HG03460 (cell line): ENCODE data around the gene LRMDA.
"Not testable (repeated sequence)": the region's sequence is repeated elsewhere in the genome, so short reads cannot be mapped to it uniquely, and the experiment has no call there.

Source experiments
- ATAC-seq: cut with Tn5 transposase; IDR thresholded peaks from one replicate; pipeline ENCODE4 v1.9.1; 2021; ENCODE audit not compliant: unreplicated experiment

The LRMDA gene

GRCh38 chr10:76052682-76053503 is 621.5 kb downstream of the LRMDA start:
- no peak for ATAC-seq

DNA sequence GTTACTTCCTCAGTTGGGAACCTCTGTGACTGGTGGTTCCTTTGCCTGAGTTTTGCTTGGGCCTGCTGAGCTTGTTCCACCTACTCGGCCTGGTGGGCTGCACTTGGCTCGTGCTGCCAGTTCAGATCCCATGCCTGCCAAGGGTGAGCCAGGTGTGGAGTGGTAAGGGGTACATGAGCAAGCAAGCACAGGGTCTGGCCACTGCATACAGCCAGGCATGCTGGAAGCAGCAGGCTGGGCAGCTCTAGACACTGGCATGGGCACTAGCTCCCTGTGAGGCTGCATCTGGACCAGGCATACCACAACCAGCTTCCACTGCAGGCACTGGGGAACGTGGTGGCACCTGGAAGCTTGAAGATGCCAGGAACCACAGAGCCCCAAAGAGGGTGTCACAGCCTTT is 624.0 kb downstream of the LRMDA start:
- ATAC-seq = no peak

DNA sequence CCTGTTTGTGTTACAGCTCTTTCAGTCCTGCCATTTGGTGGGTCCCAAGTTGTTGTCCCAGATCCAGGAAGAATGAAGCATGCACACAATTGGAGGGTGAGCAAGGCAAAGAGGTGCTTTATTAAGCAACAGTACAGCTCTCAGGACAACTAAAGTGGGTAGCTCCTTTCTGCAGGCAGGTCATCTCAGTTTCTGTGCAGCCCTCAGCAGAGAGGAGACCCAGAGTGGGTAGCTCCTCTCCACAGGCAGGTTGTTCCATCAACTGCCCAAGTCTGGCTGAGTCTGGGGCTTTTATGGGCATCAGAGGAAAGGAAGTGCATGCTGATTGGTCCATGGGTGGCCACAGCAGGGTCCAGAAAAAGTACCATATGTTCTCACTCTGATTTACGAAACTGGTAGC is 624.5 kb downstream of the LRMDA start:
- no peak for ATAC-seq

GRCh38 chr10:76060993-76061392 is 629.6 kb downstream of the LRMDA start:
- not testable (repeated sequence) for ATAC-seq

- ATAC-seq = no peak
Measured at GRCh38 chr10:76066457-76066856, 635.0 kb downstream of the LRMDA start.

DNA sequence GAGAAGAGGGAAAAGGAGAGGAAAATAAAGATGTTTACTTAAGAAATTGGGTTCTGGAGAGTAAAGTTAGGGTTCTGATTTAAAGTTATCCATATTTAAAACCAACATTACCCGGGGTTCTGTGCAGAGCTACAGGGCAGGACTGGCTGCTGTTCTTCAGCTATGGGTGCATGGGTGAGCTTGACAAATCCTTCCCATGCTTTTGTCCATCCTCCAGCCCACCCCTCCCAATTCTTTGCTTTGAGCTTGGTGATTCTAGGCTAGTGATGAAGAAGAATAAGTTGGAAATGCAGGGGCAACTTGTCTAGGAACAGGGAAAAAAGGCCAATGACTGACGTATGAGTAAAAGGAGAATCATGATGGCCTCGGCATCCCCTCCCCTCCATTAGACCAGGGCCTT is 636.0 kb downstream of the LRMDA start:
- no peak for ATAC-seq

- no peak for ATAC-seq
Measured at GRCh38 chr10:76068856-76069255, 637.4 kb downstream of the LRMDA start.

- ATAC-seq = no peak
Measured at GRCh38 chr10:76070916-76071315, 639.5 kb downstream of the LRMDA start.

GRCh38 chr10:76071653-76072365 is 640.4 kb downstream of the LRMDA start:
- ATAC-seq = no peak

DNA sequence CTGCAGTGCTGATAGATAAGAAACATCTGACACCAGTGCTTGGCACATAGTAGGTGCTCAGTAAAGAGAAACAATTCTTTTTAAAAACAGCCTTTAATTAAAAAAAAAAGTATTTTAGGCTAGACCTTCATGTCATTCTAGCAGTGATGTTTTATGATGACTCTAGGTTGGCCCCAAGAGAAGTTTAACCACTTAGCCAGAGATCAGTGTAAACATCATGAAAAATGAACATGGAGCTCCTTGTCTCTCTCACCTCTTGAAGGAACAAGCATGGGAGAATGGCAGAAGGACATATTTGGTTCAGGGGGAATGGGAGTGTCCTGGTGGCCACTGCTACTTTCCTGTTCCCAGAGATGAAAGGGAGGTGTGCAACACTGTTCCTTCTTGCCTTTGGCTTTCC is 641.0 kb downstream of the LRMDA start:
- ATAC-seq = no peak

GRCh38 chr10:76073524-76073923 is 642.1 kb downstream of the LRMDA start:
- ATAC-seq = no peak

DNA sequence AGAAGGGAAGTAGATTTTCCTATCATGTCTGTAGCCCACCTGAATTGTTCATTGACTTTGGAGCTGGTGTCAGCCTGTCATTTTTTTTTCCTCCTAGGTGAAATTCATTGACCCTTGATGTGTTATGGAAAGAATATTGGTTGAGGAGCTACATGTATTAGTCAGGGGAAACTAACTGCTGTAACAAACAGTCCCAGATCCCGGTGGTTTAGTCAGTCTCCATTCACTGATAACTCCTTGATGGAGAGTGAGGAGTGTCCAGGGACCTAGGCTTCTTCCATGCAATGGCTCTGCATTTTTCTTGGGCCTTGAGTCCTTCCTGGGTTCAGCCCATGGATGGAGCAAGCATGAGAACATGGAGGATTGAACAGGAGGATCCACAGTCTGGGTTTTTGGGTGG is 643.2 kb downstream of the LRMDA start:
- no peak for ATAC-seq

DNA sequence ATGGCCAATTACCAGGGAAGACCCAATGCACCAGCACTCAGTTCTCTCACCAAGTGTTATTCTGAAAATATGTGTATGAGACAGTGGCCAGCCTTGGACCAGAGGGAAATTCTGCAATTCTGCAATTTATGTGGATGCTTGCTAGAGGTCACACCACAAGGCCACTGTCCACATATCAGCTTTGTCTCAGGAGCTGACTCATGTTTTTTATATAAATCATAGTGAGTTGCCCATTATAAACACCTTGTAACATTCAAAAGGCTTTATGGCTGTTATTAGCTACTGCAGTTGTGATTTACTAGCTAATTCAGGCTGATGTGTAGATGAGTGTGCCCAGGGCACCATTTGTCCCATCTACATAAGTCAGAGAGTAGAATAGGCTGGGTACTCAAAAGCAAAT is 649.0 kb downstream of the LRMDA start:
- ATAC-seq = no peak

DNA sequence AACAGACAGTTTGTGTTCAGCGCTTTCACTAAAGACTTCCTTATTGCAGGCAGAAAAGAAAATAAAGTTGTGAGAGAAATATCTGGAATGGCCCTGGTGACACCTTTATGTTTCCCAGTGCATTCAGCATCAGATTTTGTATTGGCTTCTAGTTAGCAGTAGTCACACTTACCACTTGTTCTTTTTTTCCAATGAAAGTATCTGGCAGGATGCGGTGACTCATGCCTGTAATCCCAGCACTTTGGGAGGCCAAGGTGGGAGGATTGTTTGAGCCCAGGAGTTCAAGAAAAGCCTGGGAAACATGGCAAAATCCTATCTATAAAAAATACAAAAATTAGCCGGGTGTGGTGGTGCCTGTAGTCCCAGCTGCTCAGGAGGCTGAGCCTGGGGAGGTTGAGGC is 649.6 kb downstream of the LRMDA start:
- no peak for ATAC-seq

DNA sequence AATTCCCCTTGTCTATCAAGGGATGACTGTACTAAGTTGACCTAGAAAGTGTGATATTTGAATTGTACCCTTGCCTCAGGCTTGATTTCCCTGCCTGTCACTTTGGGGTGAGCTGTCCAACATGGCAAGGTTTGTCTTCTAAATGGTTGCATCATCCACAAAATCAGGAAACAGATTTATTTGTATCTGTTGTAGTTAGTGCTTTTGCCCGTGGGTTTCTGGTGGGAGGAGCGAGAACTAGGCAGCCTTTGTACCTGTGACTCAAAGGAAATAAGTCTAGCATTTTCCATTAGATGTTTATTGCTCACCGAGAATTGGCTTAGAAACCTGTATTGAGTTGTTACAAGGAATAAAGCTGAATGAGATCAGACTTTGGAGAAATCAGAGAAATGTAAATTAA is 650.8 kb downstream of the LRMDA start:
- ATAC-seq = no peak

DNA sequence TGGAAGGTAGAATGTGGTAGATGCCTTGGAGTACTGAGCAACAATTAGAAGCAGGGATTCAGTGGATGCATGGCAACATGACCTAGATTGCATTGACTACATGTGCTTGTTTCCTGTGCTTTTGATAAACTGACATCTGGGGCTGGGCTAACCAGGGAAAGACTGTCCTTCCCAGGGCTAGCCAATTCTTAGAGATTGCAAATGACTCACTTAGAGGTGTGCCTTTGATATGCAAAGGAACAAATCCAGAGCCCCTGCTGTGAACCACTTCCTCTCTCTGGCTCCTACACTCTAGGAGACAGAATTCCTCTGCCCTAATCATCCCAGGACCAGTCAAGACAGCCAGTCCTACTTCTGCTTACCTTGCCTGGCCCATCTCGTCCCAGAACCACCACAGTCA is 651.5 kb downstream of the LRMDA start:
- ATAC-seq = no peak

DNA sequence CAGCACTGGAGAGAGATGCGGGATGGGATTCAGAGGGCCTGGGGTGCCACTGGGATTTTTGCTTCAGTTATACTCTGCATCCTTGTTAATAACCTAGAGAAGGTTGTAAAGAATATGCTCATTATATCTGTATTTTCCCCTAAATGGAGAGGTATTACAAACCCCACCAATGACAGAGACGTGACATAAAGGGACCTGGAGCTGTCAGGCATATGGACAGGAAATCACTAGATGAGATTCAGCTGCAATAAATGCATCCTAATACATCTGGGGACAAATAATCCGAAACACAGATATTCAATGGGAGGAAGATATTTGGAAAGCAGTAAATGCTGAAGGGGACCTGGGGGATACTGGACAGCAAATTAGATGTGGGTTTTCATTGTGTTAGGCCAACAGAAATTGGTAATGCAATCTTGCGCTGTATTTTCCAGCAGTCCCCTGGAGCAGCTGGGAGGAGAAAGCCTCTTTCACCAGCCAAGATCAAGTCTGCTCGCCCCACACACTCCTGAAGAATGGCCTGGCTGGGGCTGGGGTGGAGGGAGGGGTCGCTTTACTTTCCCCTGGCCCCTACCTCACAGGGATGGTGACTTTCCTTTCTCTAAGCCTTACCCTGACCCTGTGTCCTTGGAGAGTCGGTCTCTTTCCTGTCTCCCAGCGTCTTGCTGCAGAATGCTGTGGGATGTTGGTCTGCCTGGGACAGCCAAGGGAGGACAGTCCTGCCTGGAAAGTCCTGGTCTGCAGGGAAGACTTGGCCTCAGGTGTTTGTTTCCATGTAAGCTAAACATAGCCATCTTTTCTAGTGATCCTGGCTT is 653.8 kb downstream of the LRMDA start:
- no peak for ATAC-seq

DNA sequence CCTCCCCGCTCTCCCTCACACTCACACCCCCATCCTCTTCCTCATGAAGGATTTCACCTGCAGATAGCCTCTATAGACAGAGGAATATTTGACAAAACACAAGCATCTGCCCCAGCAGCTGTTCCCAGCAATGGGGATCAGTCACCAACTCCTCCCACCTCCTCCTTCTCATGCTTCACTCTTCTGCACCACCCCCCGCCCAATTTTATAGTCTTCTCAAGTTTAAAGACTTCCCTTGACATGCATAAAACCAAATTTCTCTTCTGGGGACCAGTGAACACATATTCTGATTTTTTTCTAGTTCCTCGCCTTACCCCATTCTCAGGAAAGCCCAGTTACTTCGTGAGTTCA is 654.4 kb downstream of the LRMDA start:
- ATAC-seq = no peak

GRCh38 chr10:76086170-76086760 is 654.8 kb downstream of the LRMDA start:
- ATAC-seq = no peak

GRCh38 chr10:76086761-76087639 is 655.6 kb downstream of the LRMDA start:
- ATAC-seq = no peak
